Thoracic aorta (tissue), 2 donors: ENCODE results near the gene PIGB. TPM values are rescaled to one million over a fixed set of nuclear protein-coding genes. Genes with fewer than 3 reads are reported as not detected.
A peak's percentile ranks its signal among the peaks of the same experiment; 100 is the strongest.
"Not testable (repeated sequence)": the region's sequence is repeated elsewhere in the genome, so short reads cannot be mapped to it uniquely, and the experiment has no call there.

Experiments used
- ATAC-seq: fragments of 150-250 bp; one replicate; pipeline ENCODE4 v1.8.0; 2017; ENCODE audit warnings: low read depth; ENCODE audit not compliant: insufficient number of reproducible peaks, low FRiP score
- DNase-seq: peaks from one replicate; pipeline ENCODE4 v3.0.0-alpha.2; 2020; ENCODE audit warnings: low spot score
- H3K27ac ChIP-seq, 2 donors: fragments of 200-600 bp; sonication (generic); 1 replicate in 1 of 2; 2 replicates in 1 of 2; pipeline ENCODE4 v1.5.1; 2016; ENCODE audit warnings: mild to moderate bottlenecking in 2 of 2, moderate library complexity in 2 of 2
- H3K27me3 ChIP-seq: fragments of 200-600 bp; sonication (generic); replicated peaks from 2 replicates; pipeline ENCODE4 v1.6.0; 2016; ENCODE audit warnings: mild to moderate bottlenecking; ENCODE audit not compliant: insufficient read depth
- H3K36me3 ChIP-seq: fragments of 200-600 bp; sonication (generic); one replicate; pipeline ENCODE4 v1.5.1; 2016
- H3K4me1 ChIP-seq, 2 donors: fragments of 200-600 bp; sonication (generic); 1 replicate in 1 of 2; 2 replicates in 1 of 2; pipeline versions ENCODE4 v1.5.1 to v1.6.0; 2016; ENCODE audit warnings: low read depth in 2 of 2, mild to moderate bottlenecking in 1 of 2; ENCODE audit not compliant: control insufficient read depth in 1 of 2
- H3K4me3 ChIP-seq: fragments of 200-600 bp; sonication (generic); 2 replicates; pipeline ENCODE4 v1.5.1; 2016; ENCODE audit warnings: mild to moderate bottlenecking
- H3K9me3 ChIP-seq: fragments of 200-600 bp; sonication (generic); 2 replicates; pipeline ENCODE4 v1.5.1; 2016
- total RNA-seq, 2 donors: library from RNA; depleted of rRNA; stranded (reverse); fragments of >200 nt; gene quantifications; one replicate each; pipeline versions ENCODE4 v1.1.0 to v1.2.3, GENCODE V29; 2016
- TF ChIP-seq, protein P1 (sequence below): fragments of 200-600 bp; sonication (generic); IDR thresholded peaks from one replicate; pipeline ENCODE4 v1.5.1; 2019; ENCODE audit warnings: antibody characterized with exemption

The PIGB gene
- total RNA-seq, 2 donors from 2014 or later: 6.6 to 26.7 TPM

DNA sequence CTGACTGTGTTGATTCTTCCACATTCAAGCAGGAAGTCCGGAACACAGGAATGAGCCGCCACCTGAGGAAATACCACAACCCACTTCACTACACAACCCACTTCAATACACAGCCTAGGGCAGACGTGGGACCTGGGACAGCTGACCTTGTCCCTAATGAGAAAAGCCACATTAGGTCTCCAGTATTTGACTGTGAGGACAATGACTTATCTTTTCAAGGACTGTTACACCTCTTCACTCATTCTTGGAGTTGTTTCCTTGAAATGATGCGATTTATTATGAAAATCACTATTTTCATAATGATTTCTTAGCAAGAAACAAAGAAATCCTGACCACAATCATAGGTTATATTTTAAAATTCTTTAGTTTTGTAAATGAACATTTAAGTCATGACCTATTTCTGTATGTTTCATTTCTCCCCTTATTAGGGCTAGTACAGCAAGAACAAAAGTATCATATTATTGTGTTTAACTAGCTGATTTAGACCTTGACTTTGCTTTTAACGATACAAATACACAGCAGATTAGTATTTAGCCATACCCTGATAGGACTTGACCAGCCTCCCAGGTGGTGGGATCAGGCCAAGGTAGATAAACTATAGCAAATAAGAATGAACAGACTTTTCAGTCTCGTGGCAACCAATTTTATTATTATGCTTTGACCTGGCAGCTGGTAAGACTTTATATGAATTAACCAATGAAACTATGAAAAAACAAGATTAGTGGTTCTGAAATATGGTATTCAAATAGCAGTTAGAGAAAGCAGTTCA lies 35.5 kb upstream of the PIGB start:
- Histone ChIP-seq H3K27ac (peak overlapping the region in 1 of 2 donors; percentile 70), H3K9me3 (no peaks in the 10 kb centered on the region), H3K27me3 (no peaks in the 10 kb centered on the region), H3K36me3 (no peaks in the 10 kb centered on the region), H3K4me1 (peaks cover 21 to 59% of the 10 kb centered on the region in 2 donors), H3K4me3 (no peak overlapping the region)
- DNase-seq (no peak), ATAC-seq (no peak)
- TF ChIP-seq, protein P1, sequence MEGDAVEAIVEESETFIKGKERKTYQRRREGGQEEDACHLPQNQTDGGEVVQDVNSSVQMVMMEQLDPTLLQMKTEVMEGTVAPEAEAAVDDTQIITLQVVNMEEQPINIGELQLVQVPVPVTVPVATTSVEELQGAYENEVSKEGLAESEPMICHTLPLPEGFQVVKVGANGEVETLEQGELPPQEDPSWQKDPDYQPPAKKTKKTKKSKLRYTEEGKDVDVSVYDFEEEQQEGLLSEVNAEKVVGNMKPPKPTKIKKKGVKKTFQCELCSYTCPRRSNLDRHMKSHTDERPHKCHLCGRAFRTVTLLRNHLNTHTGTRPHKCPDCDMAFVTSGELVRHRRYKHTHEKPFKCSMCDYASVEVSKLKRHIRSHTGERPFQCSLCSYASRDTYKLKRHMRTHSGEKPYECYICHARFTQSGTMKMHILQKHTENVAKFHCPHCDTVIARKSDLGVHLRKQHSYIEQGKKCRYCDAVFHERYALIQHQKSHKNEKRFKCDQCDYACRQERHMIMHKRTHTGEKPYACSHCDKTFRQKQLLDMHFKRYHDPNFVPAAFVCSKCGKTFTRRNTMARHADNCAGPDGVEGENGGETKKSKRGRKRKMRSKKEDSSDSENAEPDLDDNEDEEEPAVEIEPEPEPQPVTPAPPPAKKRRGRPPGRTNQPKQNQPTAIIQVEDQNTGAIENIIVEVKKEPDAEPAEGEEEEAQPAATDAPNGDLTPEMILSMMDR: no peak

DNA sequence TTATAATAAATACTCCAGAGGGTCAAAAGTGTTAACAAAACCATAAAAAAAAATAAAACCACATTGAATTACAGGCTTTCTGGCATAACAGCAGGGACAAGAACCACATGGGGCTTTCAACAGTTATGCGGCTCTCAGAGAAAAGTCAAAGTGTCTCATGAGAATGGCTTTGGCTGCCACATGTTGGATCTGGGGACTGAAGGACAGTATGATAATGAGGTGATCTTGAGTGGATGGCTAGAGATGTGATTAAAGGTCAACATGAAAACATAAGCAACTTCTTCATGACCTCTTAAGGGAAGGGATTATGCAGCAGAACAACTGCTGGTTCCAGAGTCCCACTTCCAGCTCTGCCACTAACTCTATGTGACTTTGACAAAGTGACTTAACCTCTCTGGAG lies 34.6 kb upstream of the PIGB start:
- no peaks in the 10 kb centered on the region for H3K36me3 ChIP-seq
- DNase-seq (no peak), ATAC-seq (no peak)
- no peak overlapping the region for H3K4me3 ChIP-seq
- H3K9me3 ChIP-seq: no peaks in the 10 kb centered on the region
- no peak overlapping the region for H3K27ac ChIP-seq
- peaks cover 21 to 62% of the 10 kb centered on the region in 2 donors for H3K4me1 ChIP-seq
- H3K27me3 ChIP-seq: no peaks in the 10 kb centered on the region
- TF ChIP-seq, protein P1: no peak

DNA sequence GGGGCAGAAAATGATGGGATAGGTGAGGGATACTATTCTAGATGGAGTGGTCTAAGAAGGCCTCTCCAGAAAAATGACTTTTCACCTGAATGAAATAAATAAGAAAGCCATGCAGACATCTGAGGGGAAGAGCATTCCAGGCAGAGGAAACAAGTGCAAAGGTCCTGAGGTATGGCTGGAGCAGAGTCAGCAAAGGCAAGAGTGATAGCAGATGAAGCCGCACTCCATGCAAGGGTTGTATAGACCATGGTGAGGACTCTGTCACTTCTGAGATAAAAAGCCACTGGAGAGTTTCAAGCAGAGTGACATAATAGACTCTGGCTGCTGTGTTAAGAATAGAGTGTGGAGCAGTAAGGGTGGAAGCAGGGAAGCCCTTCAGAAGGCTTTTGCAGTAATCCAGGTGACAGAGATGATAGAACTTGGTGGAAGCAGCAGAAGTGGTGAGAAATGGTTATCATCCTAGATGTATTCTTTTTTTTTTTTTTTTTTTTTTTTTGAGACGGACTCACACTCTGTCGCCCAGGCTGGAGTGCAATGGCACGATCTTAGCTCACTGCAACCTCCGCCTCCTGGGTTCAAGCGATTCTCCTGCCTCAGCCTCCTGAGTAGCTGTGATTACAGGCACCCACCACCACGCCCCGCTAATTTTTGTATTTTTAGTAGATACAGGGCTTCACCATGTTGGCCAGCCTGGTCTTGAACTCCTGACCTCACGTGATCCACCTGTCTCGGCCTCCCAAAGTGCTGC lies 32.4 kb upstream of the PIGB start:
- H3K4me1 ChIP-seq: peaks cover 21 to 61% of the 10 kb centered on the region in 2 donors
- H3K27me3 ChIP-seq, ATAC-seq: not testable (repeated sequence)

DNA sequence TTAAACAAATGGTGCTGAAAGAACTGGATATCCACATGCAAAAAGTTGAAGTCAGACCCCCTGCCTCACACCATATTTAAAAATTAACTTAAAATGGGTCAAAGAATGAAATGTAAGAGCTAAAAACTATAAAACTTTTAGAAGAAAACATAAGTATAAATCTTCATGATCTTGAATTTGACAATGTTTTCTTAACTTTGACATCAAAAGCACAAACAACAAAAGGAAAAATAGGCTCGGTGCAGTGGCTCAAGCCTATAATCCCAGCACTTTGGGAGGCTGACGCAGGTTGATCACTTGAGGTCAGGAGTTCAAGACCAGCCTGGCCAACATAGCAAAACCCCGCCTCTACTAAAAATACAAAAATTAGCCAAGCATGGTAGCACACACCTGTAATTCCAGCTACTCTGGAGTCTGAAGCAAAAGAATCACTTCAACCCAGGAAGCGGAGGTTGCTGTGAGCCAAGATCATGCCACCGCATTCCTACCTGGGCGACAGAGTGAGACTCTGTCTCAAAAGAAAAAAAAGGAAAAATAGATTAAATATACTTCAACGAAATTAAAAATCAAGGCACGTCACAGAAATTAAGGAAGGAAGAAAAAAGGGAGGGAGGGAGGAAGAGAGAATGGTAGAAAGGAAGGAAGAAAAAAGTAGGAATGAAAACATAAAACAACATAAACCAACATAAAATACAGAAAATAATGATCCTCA lies 30.9 kb upstream of the PIGB start:
- Histone ChIP-seq H3K27ac (peak overlapping the region; percentile 97 to 98), H3K9me3 (no peaks in the 10 kb centered on the region), H3K36me3 (no peaks in the 10 kb centered on the region), H3K27me3 (no peaks in the 10 kb centered on the region), H3K4me1 (peaks cover 8 to 45% of the 10 kb centered on the region in 2 donors), H3K4me3 (peak overlapping the region; percentile 96)
- ATAC-seq (no peak), DNase-seq (no peak)
- TF ChIP-seq, protein P1: no peak

More for the DNA sequence above, 32.4 kb upstream of the PIGB start:
- peak overlapping the region in 1 of 2 donors; percentile 9 for H3K27ac ChIP-seq
- not testable (repeated sequence) for H3K4me3 ChIP-seq, H3K36me3 ChIP-seq, DNase-seq, H3K9me3 ChIP-seq

DNA sequence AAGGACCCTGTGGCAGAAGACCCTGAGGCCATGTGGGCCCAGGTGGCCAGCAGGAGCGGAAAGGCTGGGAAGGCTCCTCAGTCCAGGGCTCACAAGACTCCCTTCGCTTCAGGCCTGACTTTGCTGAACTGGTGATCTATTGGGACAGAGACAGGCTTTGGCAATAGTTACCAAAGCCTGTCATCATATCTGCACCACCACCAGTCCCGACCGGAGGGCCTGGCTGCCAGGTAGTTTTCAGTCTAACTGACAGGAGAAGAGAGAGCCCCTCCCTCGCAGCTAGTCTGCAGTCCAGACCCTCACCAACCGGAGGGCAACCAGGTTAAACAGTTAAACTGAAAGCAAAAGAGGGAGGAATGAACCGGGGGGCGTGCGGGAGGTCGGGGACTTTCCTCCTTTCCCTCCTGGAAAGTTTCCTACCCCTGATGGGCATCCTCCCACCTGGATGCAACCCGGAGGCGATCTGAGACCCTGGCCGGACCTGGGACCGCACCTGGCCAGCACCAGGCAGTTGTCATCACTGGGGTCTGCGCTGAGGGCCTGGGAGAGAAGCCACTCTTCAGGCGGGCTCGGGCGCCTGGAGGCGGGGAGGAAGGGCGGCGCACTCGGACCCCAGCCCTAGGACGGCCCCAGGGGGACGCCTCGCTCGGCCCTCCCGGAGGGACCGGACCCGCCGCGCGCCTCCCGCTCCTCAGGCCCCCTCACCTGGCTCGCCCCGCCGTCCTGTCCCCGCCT lies 29.8 kb upstream of the PIGB start:
- peak overlapping the region; percentile 96 for H3K4me3 ChIP-seq
- H3K36me3 ChIP-seq: no peaks in the 10 kb centered on the region
- DNase-seq: no peak
- no peaks in the 10 kb centered on the region for H3K9me3 ChIP-seq
- peak overlapping the region; percentile 97 to 98 for H3K27ac ChIP-seq
- H3K4me1 ChIP-seq: peaks cover 8 to 38% of the 10 kb centered on the region in 2 donors
- TF ChIP-seq, protein P1: no peak
- no peaks in the 10 kb centered on the region for H3K27me3 ChIP-seq
- ATAC-seq: no peak
